Endothelial cell of umbilical vein (primary cell): ENCODE data around the gene CBFA2T3. TPM values are rescaled to one million over a fixed set of nuclear protein-coding genes. Genes with fewer than 3 reads are reported as not detected.

Source experiments
- BruUV-seq: library from RNA; stranded (reverse); fragments of 400-500 nt; replicated peaks from 2 replicates; lab custom pipeline; 2021; lab: Mats Ljungman, UMichigan
- CTCF ChIA-PET: fragments of 300-600, 350-600 bp; sonication (Branson Sonifier 250); formaldehyde crosslinking; loops from one replicate; lab custom pipeline; 2021; ENCODE audit warnings: antibody characterized with exemption, inconsistent platforms; lab: Charles Lee
- POLR2A ChIA-PET: fragments of 300-600, 350-600 bp; sonication (Branson Sonifier 250); formaldehyde crosslinking; loops from one replicate; lab custom pipeline; 2021; ENCODE audit warnings: antibody characterized with exemption, inconsistent platforms; lab: Charles Lee
- DNase-seq: peaks from one replicate; pipeline ENCODE4 v3.0.0-alpha.2; 2011; ENCODE audit warnings: low read depth, low spot score
- FAIRE-seq: peaks from 2 replicates; lab custom pipeline; 2011; peaks lifted over from hg19 to GRCh38; lab: Jason Lieb, UNC
- H2AFZ ChIP-seq: 2 replicates; pipeline ENCODE4 v1.6.0; 2012; ENCODE audit warnings: low read depth, low read length, control low read depth, inconsistent platforms
- H3K27ac ChIP-seq: 2 replicates; pipeline ENCODE4 v1.5.1; 2011; ENCODE audit warnings: low read depth, mild to moderate bottlenecking, control low read depth, low read length, moderate library complexity; ENCODE audit not compliant: insufficient read depth
- H3K27me3 ChIP-seq, 2 experiments: 2 replicates each; pipeline versions ENCODE4 v1.6.0 to v1.6.1; 2011; ENCODE audit warnings: low read length in 2 of 2, mixed read lengths in 1 of 2; ENCODE audit not compliant: control insufficient read depth in 2 of 2, insufficient read depth in 2 of 2
- H3K36me3 ChIP-seq, 2 experiments: 2 replicates in 1 of 2; 3 replicates in 1 of 2; pipeline ENCODE4 v1.5.1; 2011; ENCODE audit warnings: low read length in 2 of 2, mild to moderate bottlenecking in 1 of 2, moderate library complexity in 1 of 2; ENCODE audit not compliant: control insufficient read depth in 2 of 2, insufficient read depth in 2 of 2; ENCODE audit errors: extremely low read depth in 1 of 2
- H3K4me1 ChIP-seq: 3 replicates; pipeline ENCODE4 v1.5.1; 2011; ENCODE audit warnings: mild to moderate bottlenecking, low read length; ENCODE audit not compliant: control insufficient read depth, insufficient read depth; ENCODE audit errors: extremely low read depth
- H3K4me2 ChIP-seq: 2 replicates; pipeline ENCODE4 v1.6.1; 2011; ENCODE audit warnings: low read length, control low read depth, mixed read lengths; ENCODE audit not compliant: insufficient read depth
- H3K4me3 ChIP-seq, 3 experiments: fragments of 200-600 bp in 1 of 3; sonication (generic), shearing (Covaris generic) in 1 of 3; replicated peaks in 1 of 3; 2 replicates each; pipeline ENCODE4 v1.5.1; 2011 to 2016; ENCODE audit warnings: control low read depth in 3 of 3, low read length in 3 of 3, mild to moderate bottlenecking in 2 of 3, inconsistent platforms in 1 of 3, low read depth in 1 of 3, moderate library complexity in 1 of 3; ENCODE audit not compliant: insufficient read depth in 1 of 3
- H3K79me2 ChIP-seq: 2 replicates; pipeline ENCODE4 v1.6.0; 2012; ENCODE audit warnings: low read length, inconsistent platforms; ENCODE audit not compliant: control insufficient read depth, insufficient read depth
- H3K9ac ChIP-seq: replicated peaks from 2 replicates; pipeline ENCODE3; 2011; ENCODE audit warnings: low read length, control low read depth; ENCODE audit not compliant: insufficient read depth; ENCODE audit errors: extremely low read depth
- H3K9me1 ChIP-seq: replicated peaks from 3 replicates; pipeline ENCODE4 v1.6.0; 2011; ENCODE audit warnings: mild to moderate bottlenecking, low read length; ENCODE audit not compliant: control insufficient read depth, insufficient read depth; ENCODE audit errors: extremely low read depth
- H3K9me3 ChIP-seq: replicated peaks from 2 replicates; pipeline ENCODE4 v1.5.1; 2012; ENCODE audit warnings: low read length, inconsistent platforms; ENCODE audit not compliant: control insufficient read depth, insufficient read depth
- H4K20me1 ChIP-seq: replicated peaks from 2 replicates; pipeline ENCODE3; 2011; ENCODE audit warnings: mild to moderate bottlenecking, low read length; ENCODE audit not compliant: control insufficient read depth, insufficient read depth; ENCODE audit errors: extremely low read depth
- CTCF ChIP-seq, 2 donors: IDR thresholded peaks; 1 replicate in 1 of 2; 2 replicates in 1 of 2; pipeline ENCODE4 v1.5.1; 2011; ENCODE audit warnings: low read length in 2 of 2, mild to moderate bottlenecking in 2 of 2, moderate library complexity in 2 of 2, control low read depth in 1 of 2, inconsistent platforms in 1 of 2, low read depth in 1 of 2; ENCODE audit not compliant: insufficient read depth in 1 of 2; ENCODE audit errors: extremely low read depth in 1 of 2
- EZH2 ChIP-seq: IDR thresholded peaks from 2 replicates; pipeline ENCODE4 v1.6.1; 2012; ENCODE audit warnings: borderline replicate concordance, low read depth, mild to moderate bottlenecking, moderate library complexity, low read length, inconsistent platforms; ENCODE audit not compliant: severe bottlenecking
- FOS ChIP-seq: IDR thresholded peaks from 2 replicates; pipeline ENCODE4 v1.6.1; 2011; ENCODE audit warnings: mild to moderate bottlenecking, low read length, moderate library complexity, borderline replicate concordance; ENCODE audit not compliant: insufficient read depth
- GATA2 ChIP-seq: IDR thresholded peaks from 2 replicates; pipeline ENCODE4 v1.7.0; 2011; ENCODE audit warnings: low read depth, mild to moderate bottlenecking, moderate library complexity, mixed read lengths, low read length; ENCODE audit not compliant: insufficient read length, insufficient read depth
- JUN ChIP-seq: IDR thresholded peaks from 2 replicates; pipeline ENCODE4 v1.6.1; 2011; ENCODE audit warnings: borderline replicate concordance, low read depth; ENCODE audit not compliant: insufficient read length, insufficient read depth
- MAX ChIP-seq: IDR thresholded peaks from 2 replicates; pipeline ENCODE4 v1.6.1; 2011; ENCODE audit not compliant: insufficient read depth, insufficient read length
- MYC ChIP-seq: IDR thresholded peaks from one replicate; pipeline ENCODE4 v1.6.1; 2011; ENCODE audit warnings: mild to moderate bottlenecking, low read depth, low read length
- POLR2A ChIP-seq: IDR thresholded peaks from 2 replicates; pipeline ENCODE4 v1.6.1; 2012; ENCODE audit warnings: low read depth, mild to moderate bottlenecking, control low read depth, low read length
- POLR2AphosphoS5 ChIP-seq: IDR thresholded peaks from 2 replicates; pipeline ENCODE4 v1.6.1; 2012; ENCODE audit warnings: low read depth, mild to moderate bottlenecking, control low read depth, low read length, moderate library complexity; ENCODE audit not compliant: insufficient read depth
- dilution Hi-C: fragments of 300-500 bp; cut with MboI; formaldehyde crosslinking; loops from one replicate; pipeline ENCODE4 v1.15.0; 2019; ENCODE audit warnings: low sequenced_read_pairs; ENCODE audit not compliant: extremely low pct_ligation_motif_present
- intact Hi-C: fragments of 100-400 bp; cut with micrococcal nuclease; formaldehyde crosslinking; loops from one replicate; pipeline ENCODE4 v1.10.0; 2022
- polyA plus RNA-seq, 4 experiments: library from polyadenylated mRNA; depleted of rRNA in 3 of 4; stranded (reverse) in 3 of 4; unstranded in 1 of 4; fragments of >200 nt; gene quantifications; 2 replicates each; pipeline versions ENCODE4 v1.2.1 to v1.2.3, GENCODE V29; 2011 to 2012; ENCODE audit warnings: missing spikeins in 1 of 4
- total RNA-seq: library from RNA; stranded (reverse); gene quantifications from 2 replicates; pipeline ENCODE4 v1.2.3, GENCODE V29; 2021

The CBFA2T3 gene
- total and polyA plus RNA-seq, 2 donors (not counting 3 experiments of a cell fraction or from before 2014, with no cell fraction given), result not detected

GRCh38 chr16:88989852-88990547 is 13.0 kb upstream of the CBFA2T3 start:
- BruUV-seq, result no TSS peak
- peaks cover 0 to 1% of the 10 kb centered on the region in 2 experiments for H3K27me3 ChIP-seq
- no peak for FAIRE-seq
- dilution Hi-C loops (no loop called here), intact Hi-C loops (no loop called here)
- H3K79me2 ChIP-seq, result no peaks in the 10 kb centered on the region
- H3K4me1 ChIP-seq, result no peaks in the 10 kb centered on the region
- no peak overlapping the region for H3K27ac ChIP-seq
- H4K20me1 ChIP-seq, result no peaks in the 10 kb centered on the region
- no peak overlapping the region for H3K9ac ChIP-seq
- no peaks in the 10 kb centered on the region for H3K9me3 ChIP-seq
- DNase-seq, result no peak
- H3K4me3 ChIP-seq, result no peak overlapping the region
- no peaks in the 10 kb centered on the region for H3K36me3 ChIP-seq
- no peaks in the 10 kb centered on the region for H3K9me1 ChIP-seq
- TF ChIP-seq POLR2A (no peak), JUN (no peak), EZH2 (no peak), MAX (no peak), GATA2 (no peak), POLR2AphosphoS5 (no peak), MYC (no peak), CTCF (IDR thresholded peaks at IDR 0.05; ENCODE audit: extremely low read depth in 1 of 2, insufficient read depth in 1 of 2, low read depth in 1 of 2, low read length in 2 of 2) (no peak), FOS (no peak)
- ChIA-PET POLR2A (no interaction called here), CTCF (no interaction called here)
- no peak overlapping the region for H3K4me2 ChIP-seq
- no peak overlapping the region for H2AFZ ChIP-seq
